HG02798 (cell line): ENCODE data around the gene NR3C2.

Experiments
- ATAC-seq: cut with Tn5 transposase; IDR thresholded peaks from one replicate; pipeline ENCODE4 v1.9.1; 2021; ENCODE audit warnings: mild to moderate bottlenecking; ENCODE audit not compliant: unreplicated experiment, poor library complexity

The NR3C2 gene

DNA sequence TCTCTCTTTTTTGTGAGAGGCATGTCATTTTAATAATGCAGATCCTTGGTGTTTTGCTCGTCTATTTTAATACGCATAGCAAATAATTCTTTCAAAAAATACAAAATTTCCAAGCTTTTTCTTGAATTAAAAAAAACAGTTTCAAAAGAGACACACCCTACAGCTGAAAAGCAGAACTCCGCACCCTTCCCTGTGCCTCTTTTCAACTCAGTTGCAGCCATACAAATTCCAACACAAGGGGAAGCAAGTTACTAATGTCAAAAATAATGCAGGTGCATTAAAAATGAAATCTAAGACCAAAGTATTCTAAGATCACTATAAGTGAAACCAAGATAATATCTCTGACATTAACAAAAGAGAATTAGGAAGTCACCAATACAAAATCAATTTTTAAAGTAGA is 66.6 kb downstream of the NR3C2 start:
- ATAC-seq = no peak

DNA sequence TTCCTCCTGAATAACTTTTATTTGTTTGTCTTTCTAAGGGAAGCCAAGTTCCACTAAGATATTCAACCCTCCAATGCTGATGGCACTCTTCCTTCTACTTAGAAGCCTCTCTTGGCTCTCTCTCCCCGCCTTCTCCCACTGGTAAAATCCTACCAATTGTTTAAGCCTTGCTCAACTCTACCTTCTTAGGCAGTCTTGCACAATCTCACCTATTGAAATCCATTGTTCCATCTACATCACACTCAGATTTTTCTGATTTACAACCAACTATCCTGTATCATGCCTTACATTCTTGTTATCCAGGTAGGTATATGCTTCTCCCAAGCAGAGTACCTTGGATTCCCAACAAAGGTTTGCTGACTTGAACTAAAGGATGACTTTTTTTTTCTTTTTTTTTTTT is 69.1 kb downstream of the NR3C2 start:
- ATAC-seq = no peak

DNA sequence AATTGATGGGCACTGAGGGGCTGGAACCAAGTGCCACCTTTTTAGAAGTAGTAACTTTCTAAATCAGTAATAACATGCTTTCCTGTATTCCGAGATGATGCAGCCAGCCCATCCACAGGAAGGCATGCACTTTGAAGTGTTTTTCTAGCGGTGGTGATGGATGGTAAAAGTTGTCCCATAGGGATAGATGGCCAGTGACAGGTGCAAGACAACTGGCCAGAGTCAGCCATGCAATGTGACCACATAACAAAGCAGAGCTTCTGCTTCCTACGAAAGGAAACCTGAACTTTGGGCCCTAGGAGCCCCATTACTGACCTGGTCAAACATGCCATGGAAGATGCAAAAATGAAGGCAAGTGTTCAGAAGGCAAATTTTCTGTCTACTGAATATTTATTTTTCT is 72.3 kb downstream of the NR3C2 start:
- ATAC-seq = no peak

DNA sequence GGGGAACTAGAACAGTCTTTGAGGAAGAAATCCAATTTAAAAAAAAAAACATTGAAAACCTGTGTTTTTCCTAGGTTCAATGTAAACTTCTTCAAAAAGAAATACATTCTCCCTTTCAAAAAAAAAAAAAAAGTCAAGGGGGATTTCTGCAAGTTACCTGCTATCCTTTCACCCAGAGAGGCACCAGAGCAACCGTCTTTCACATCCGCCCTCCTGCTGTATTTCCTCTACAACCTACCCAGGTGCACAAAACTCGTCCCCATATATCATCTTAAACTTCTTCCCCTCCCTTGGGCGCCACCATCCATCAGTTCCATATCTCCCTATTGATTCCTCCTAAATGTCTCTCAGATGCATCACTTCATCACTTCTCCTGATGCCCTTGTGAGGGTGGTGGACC is 74.5 kb downstream of the NR3C2 start:
- ATAC-seq = no peak

DNA sequence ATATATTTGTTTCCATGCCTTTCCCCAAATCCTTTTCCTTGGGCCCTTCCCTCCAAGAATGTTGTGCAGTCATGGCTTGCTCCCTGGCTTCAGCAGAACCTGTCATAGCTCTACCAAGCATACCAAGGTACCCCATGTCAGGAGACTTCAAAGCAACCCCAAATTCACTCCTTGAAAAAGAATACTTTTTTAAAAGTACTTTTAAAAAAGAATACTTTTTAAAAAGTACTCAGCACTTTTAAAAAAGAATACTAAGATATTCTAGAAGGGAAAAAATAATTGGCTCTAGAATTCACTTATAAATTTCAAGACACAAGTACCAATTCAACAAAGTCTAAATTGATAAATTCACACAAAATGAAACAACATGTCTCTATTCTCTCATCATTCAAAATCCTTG is 76.0 kb downstream of the NR3C2 start:
- ATAC-seq = no peak

DNA sequence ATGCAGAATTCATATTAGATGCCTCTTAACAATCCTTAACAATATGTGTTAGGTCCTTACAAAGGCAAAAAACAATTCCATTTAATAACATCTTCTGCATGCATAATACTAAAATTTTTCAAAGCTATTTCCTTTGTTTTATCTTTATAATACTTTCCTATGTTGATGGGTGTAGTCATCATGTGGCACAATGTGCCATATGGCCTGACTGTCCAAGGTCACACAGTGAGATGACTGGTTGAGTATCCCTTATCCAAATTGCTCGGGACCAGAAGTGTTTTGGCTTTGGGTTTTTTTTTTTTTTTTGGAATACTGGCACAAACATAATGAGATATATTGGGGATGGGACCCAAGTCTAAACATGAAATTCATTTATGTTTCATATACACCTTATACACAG is 77.7 kb downstream of the NR3C2 start:
- no peak for ATAC-seq

DNA sequence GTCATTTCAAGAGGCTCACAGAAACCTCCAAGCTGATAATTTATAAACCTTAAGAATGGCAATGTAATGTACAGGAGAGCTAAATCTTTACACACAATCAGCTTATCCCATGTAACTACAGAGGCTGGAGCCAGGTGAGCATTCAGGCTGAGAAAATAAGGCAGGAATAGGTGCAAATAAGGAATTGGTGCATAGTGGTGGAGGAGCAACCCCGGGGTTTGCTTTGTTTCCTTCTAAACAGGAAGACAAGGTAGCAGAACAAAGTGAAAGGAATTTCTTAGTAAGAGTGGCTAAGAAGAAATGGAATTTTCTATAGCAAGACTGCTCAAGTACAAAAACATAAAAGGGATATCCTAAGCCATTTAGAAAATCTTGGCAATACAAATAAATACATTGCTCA is 82.4 kb downstream of the NR3C2 start:
- no peak for ATAC-seq

DNA sequence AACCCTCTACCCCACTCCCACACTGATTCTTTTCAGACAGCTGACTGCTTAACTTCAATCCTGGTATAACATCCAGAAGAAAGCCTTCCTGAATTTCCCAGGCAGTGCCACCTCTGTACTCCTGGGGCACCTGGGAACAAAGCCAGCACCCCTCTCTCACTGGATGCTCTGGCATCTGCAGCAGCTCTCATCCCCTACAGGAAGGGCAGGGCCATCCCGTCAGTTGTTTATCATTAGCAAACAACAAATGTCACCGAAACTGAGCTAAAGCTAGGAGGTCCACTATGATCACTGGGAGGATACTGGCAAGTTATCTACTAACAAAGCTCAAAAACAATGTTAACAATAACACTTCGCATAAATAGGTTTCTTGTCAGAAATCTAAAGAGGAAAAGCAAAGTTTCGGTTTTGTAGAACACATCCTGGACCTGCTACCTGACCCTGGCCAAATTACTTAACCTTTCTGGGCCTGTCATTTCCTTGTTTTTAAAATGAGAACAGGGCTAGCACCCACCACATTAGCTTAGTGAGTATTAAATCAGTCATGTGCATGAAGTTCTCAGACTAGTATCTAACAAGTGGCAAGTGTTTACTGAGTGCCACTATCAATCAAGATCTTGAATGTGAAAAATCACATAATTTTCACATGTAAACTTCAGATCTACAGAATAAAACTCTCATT is 86.6 kb downstream of the NR3C2 start:
- ATAC-seq = no peak

DNA sequence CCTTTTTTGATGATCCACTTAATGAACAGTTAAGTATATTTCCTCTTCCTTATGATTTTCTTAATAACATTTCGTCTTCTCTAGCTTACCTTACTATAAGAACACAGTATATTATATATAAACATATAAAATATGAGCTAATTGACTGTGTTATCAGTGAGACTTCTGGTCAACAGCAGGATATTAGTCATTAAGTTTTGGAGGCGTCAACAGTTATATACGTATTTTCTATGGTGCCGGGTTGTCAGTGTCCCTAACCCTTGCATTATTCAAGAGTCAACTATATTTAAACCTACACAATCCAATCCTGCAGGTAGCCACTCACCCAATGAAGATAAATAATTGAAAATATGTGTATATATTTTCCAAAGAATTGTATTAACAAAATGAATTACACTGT is 88.0 kb downstream of the NR3C2 start:
- no peak for ATAC-seq

DNA sequence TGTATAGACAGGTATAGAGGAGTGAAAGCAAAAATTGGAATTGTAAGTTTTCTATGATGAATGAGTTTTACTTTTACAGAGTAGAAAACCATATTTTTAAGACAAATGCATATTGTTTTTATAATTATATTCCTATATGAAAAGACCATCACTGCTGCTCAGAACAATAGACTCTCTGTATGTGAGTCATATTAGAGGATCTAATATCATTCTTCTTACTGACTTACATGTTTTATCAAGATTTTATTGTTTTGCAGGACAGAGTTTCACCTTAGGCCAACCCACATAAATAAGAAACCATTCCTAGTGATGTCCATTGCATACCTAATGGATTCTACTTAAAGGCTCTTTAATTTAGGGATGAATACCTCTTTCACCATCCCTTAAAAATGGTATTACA is 88.6 kb downstream of the NR3C2 start:
- ATAC-seq = no peak

DNA sequence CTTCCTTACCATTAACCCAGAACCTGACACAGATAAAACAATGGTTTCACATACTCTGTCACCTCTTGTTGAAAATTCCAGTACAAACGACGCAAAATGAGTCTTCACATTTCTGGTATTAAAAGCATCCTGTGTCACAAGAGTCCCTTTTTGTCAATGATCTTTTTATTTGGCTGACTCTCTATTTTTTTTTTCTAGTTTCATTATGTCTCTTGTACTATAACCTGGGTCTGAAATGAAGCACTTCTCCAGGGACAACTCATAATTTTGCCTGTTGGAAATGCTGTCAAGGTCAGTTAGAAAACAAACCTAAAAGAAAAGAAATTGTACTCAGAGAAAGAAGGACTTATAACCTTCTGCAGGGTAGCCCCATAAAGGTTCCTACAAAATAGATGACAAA is 93.1 kb downstream of the NR3C2 start:
- no peak for ATAC-seq

DNA sequence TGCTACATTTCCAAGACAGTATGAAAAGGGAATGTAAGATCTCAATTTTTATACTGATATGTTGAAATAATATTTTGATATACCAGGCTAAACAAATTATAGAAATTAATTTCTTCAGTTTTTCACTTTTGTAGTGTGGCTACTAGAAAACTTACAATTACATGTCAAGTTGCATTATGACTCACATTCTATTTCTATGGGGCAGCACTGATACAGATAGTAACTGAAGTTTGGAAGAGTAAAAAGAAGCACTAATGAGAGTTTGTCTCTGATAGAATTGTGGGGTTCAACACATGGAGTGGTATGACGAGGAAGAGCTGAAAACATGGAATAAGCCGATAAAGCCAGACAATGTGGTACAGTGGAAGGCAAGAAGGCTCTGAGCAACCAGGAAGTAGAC is 95.6 kb downstream of the NR3C2 start:
- ATAC-seq = no peak

DNA sequence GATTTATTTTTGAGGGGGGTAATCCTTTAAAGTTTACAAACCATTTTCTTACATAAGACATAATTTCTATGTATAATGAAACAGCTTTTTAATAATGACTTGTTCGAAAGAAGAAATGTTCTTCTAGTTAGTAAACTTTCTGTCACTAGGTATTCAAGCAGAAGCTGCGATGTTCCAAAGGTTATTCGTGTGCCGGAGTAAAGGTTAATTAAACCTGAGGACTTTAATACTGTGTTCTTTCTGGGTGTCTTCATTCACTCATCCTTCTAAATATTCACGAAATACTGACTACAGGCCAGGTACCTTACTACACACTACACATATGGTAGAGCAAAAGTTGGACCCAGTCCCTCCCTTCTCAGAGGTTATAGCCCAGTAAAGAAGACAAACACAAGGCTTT is 96.7 kb downstream of the NR3C2 start:
- no peak for ATAC-seq

DNA sequence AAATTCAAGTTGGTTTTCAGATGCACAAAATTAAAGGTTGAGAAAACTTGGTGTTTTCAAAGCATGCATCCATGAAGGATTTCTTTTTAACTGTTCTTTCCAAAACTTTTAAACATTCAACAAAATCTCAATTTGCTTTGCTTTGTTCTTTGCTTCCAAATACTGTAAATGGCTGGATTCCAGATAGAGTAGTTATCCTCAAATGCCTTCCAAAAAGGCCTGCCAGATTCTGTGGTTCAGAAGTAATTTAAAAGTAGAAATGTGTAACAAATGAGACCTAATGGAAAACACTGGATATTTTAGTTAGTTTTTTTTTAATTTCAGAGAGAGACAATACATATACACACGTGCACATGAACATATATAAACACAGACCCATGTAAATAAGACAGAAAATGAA is 97.3 kb downstream of the NR3C2 start:
- ATAC-seq = no peak

DNA sequence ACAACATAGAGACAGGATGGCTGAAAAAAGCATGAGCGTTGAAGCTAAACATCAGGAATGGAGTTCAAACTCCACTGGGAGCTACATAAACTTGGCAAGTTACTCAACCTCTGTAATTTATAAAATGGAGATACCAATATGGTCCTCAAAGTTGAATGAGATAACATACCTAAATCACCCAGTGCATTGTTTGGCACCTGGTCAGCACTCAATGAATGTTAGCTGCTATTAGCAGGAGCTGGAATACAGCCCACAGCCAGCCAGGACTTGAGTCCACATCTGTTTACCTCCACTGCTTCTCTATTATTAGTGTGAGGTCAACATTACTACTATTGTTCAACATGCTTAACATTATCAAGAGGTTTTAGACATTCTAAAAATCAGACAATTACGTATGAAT is 97.9 kb downstream of the NR3C2 start:
- no peak for ATAC-seq

DNA sequence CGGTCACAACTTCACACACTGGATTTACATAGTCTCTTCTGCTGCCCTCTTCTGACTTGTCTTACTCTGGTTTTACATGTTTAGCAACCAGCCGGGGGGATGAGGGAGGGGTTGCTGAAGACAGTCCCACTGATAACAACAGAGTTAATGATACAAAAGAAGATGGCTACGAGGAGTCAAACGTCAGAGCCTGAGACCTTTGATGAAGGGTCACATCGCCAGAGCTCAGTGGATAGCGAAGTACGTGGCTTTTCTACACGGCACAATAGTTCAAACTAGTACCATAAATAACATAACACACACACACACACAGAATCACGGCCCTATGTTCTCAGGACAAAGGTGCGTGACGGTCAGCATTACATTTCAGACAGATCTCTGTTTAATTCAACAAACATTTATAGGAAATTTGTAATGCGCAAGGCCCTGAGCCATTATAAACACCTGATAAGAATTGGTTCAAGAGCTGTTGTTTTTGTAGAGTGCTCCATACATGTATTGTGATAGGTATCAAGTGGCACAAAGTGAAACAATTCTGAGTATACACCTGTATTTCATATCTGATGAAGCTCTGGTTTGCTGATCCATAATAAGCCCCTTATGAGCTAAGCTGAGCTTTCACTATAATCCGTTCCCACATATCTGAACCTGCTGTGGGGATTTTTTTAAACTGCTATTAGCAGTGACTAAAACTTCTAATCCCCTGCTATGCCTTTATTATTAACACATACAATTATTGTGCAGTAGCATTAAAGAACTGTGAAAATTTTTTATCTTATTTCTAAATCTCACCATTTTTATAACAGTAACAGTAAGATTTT is 100.0 kb downstream of the NR3C2 start:
- ATAC-seq = no peak

DNA sequence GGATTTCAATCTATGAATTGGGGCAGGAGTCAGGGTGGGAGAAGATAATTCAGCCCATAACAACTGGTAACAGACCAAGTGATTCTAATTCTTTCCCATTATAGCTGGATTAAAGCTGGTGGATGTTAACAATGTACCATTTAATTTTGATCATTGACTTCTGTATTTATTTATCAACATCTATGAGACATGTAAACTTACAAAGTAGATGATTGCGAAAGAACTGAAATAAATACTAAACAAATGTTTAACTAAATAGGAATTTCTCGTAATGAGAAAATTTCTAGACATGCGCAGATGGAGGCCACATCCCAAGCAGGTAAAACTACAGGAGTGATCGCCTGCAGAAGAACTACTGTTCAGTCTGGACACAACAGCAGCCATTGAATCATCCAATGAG is 107.1 kb downstream of the NR3C2 start:
- no peak for ATAC-seq

DNA sequence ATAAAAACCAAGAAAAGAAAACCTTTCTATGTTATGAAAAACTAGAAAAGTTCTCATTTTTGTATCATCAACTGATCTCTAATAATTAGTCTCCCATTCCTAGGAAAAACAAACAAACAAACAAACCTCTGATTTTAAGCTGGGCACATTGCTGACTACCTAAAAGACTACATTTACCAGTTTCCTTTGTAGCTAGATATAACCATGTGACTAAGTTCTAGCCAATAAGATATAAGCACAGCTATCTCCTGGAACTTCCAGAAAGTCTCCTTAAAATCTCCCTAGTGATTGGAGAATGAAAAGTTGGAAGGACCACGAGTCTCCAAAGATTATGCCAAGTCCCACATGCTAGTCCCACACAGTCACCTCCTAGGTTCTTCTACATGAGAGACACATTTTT is 108.9 kb downstream of the NR3C2 start:
- no peak for ATAC-seq

DNA sequence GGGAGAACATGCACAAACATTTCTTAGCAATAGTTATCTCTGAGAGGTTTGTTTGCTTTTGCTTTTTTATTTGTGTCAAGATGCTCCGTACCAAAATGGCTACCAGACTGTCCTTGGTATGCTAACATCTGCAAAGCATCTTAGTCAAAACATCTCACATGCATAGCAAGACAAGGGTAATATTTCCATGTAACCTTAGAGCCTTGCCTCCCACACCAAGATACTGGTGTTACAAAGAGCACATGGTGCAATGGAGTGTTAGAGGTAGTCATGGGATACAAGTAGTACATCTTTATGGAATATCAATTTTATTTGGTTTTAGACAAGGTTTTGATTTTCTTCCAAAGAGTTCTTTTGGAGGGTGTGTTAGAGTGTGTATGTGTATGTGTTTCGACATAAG is 109.7 kb downstream of the NR3C2 start:
- ATAC-seq = no peak

DNA sequence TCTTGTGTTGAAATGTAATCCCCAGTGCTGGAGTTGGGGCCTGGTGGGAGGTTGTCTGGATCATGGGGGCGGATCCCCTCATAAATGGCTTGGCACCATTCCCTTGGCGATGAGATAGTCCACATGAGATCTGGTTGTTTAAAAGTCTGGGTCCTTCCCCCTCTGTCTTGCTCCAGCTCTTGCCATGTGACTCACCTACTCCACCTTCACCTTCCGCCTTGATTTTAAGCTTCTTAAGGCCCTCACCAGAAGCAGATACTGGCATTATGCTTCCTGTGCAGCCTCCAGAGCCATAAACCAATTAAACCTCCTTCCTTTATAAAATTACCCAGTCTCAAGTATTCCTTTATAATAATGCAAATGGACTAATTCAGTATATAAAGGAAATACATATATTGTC is 111.5 kb downstream of the NR3C2 start:
- ATAC-seq = no peak

DNA sequence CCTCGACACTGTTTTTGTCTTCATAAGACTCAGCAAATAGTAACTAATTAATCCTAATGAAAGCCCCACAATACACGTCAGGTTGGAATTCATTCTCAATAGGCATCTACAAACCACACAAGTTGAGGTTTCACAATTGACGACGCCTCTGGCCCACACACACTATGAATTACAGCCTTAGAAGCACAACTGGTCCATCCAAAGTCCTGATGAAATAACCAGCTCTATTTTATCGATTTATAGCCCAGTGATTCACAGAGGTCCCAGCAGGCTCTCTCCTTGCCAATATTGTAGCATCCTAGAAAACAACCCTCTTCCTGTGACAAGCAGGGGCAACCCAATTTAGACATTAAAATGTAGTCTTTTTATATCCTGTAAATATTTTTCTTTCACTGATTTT is 112.1 kb downstream of the NR3C2 start:
- ATAC-seq = no peak

DNA sequence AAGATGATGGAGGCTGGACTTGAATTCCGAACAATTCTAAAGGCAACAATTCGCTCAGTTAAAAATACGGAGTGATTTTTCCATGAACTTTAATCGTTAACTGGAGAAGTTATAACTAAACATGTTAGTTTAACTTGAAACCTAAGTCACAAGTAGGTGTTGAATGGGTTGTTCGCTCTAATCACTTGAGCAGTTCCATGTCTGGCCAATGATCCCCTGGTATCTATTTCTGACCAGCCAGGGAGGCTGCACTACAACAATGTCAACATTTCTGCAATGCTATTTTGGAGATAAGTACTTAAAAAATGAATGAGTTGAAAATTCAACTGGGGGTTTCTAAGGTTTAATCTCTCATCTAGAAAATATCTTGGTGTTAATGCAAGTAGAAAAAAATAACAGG is 112.5 kb downstream of the NR3C2 start:
- ATAC-seq = no peak
